GM12892 (cell line): ENCODE data around the gene RADIL.

Experiments used
- POLR2A ChIP-seq: IDR thresholded peaks from 2 replicates; pipeline ENCODE4 v1.6.1; 2011; ENCODE audit warnings: low read depth, low read length, control low read depth
- POLR2AphosphoS5 ChIP-seq: IDR thresholded peaks from 2 replicates; pipeline ENCODE4 v1.6.1; 2011; ENCODE audit warnings: low read depth, low read length, control low read depth
- TAF1 ChIP-seq: IDR thresholded peaks from 2 replicates; pipeline ENCODE4 v1.6.1; 2011; ENCODE audit warnings: low read depth, mild to moderate bottlenecking, control low read depth, low read length, borderline replicate concordance

DNA sequence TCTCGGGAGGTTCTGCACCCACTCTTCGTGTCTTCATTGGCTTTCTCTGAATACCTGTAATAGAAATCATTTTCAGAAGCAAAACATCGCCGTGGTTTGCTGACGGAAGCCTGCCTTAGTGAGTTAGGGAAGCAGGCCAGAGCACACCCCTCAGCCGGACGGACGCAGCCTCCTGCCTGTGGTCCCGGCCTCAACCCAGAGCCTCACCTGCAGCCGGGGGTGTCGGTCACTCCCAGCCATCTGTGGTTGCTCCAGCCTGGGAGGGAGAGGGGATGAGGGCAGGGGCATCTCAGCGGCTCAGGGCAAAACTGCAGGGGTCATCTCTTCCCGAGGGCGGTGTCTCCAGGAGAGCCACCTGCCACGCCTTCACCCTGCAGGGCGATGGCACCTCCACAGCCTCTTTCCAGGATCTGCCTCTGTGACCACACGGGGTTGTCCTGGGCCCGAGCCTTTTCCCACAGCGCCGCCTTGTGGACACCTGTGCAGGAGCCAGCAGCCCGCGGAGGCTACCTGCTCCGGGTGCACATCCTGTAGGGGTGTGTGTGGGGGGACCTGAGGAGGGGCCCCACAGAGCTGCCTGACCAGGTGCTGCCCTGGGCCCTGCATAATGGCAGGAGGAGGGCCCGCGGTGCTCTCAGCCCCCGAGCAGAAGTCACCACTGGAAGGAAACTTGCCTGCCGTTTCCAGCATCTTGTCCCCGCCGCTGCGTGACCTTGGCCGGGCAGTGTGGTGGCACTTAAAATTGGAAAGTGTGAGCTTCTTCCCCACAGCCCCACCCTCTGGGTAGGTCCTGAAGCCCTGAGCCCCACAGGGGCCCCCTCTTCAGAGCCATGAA is 129.7 kb downstream of the RADIL start:
- no peak for TF ChIP-seq POLR2A
- no peak for TF ChIP-seq POLR2AphosphoS5
- no peak for TF ChIP-seq TAF1
